UCSD-AML1 (cell line): Measurements from ENCODE around the gene VPS18.

Experiments
- DNase-seq: peaks from one replicate; lab custom pipeline; 2025; ENCODE audit not compliant: unreplicated experiment; lab: John Stamatoyannopoulos, UW

The VPS18 gene

GRCh38 chr15:40918799-40919392 lies 24.6 kb downstream of the VPS18 start:
- DNase-seq = no peak

GRCh38 chr15:40921949-40922607 lies 27.8 kb downstream of the VPS18 start:
- no peak for DNase-seq

DNA sequence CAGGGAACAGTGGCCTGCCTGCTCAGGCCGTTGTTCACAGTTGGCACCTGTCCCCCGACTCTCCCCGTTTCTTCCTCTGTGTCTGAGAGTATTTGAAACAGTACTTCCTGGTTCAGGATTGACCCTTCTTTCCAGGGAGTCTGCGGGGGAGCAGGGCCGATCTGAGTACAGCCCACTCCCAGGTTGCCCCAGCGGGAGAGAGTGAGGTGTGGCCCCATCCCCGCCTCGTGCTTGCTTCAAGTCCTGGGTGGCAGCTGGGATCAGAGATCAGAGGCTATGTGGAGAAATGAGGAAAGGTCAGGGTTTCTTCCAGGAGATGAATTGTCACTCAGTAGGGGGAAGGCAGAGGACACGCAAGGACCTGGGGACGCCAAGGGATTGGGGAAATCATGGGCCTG lies 28.4 kb downstream of the VPS18 start:
- no peak for DNase-seq

DNA sequence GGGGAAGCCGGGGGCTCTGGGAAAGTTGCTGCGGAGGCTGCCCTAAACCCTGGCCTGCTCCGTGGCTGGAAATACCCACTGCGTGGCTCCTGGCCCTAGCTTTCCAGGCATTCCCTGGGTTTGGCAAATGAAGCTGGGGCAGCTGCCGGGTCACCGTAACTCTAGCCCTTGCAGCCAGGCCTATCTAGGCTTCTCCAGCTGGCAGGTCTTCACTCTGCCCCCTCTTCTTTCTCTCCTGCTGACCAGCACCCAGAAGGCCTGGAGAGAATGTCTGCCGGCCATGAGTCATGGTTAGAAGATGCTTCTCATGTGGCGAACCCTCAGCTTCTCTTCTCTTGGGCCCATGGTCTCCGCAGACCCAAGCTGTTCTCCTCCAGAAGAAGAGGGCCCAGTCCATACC lies 29.3 kb downstream of the VPS18 start:
- no peak for DNase-seq

- no peak for DNase-seq
These were observed 31.2 kb downstream of the VPS18 start for GRCh38 chr15:40925495-40925862.

DNA sequence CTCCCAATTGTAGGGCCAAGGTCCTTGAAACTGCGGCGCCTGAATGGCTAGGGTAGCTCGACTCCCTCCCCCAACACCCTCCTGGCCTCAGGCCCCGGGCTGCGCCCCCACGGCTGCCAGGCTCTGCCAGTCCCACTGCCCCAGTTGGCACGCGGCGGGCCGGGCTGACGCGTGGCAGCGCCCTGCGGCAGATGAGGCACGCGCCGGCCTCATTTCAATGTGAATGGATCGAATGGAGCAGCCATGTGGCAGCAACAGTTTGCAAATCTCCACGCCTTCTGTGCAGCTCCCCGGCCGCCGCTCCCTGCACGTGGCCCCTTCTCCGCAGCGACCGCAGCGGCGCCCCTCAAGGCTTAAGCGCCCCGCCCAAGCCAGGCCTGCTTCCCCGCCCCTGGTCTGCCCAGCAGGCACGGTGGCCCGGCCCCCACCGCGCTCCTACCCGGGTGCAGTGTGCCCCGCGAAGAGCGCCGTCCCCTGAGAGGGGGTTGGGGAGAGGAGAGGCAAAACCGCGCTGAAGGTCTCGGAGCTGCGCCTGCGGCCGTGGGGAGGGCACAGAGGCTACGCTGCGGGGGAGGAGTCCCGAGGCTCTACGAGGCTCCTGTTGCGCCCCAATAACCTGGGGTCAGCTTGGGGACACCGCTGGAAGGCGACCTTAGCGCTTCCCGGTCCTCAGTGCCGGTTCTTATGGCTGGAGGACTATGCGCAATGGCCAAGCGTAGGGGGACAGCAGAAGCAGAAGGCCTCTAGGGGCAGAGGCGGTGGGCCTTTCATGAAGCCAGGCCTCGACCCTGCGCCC lies 31.8 kb downstream of the VPS18 start:
- DNase-seq = no peak

- no peak for DNase-seq
These were observed 32.6 kb downstream of the VPS18 start for GRCh38 chr15:40926659-40927494.

- DNase-seq = no peak
These were observed 33.2 kb downstream of the VPS18 start for GRCh38 chr15:40927495-40927872.

GRCh38 chr15:40927873-40928806 lies 33.9 kb downstream of the VPS18 start:
- no peak for DNase-seq

DNA sequence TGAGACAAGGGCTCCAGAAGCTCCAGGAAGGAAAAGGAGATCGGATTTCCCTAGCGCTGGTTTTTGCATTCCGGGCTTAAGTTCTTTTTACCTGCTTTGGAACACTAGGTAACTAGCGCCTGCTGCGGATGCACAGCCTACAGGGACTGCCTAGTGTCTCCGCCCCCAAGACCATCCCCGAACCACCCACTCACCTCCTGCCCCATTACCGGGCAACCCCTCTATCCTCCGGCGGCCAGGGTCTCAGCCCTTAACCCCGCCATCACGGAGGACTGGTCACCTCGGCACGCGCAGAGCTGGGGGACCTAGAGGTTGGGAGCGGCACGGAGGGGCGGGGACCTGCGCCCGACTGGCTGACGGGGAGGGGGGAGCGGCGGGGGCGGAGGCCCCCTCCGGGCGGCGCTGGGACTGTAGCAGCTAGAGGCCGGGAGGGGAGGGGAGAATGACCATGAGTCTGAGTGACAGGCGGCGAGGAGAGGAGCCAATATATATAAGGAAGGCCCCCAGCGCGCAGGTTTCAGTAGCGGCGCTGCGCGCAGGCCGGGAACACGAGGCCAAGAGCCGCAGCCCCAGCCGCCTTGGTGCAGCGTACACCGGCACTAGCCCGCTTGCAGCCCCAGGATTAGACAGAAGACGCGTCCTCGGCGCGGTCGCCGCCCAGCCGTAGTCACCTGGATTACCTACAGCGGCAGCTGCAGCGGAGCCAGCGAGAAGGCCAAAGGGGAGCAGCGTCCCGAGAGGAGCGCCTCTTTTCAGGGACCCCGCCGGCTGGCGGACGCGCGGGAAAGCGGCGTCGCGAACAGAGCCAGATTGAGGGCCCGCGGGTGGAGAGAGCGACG lies 34.8 kb downstream of the VPS18 start, which contains the start of gene DLL4:
DLL4 (plus strand) TSS at position 520 of the 839 bp plus-strand sequence. CDS start 329 bp downstream, outside the sequence.
- peak; percentile 36 for DNase-seq

DNA sequence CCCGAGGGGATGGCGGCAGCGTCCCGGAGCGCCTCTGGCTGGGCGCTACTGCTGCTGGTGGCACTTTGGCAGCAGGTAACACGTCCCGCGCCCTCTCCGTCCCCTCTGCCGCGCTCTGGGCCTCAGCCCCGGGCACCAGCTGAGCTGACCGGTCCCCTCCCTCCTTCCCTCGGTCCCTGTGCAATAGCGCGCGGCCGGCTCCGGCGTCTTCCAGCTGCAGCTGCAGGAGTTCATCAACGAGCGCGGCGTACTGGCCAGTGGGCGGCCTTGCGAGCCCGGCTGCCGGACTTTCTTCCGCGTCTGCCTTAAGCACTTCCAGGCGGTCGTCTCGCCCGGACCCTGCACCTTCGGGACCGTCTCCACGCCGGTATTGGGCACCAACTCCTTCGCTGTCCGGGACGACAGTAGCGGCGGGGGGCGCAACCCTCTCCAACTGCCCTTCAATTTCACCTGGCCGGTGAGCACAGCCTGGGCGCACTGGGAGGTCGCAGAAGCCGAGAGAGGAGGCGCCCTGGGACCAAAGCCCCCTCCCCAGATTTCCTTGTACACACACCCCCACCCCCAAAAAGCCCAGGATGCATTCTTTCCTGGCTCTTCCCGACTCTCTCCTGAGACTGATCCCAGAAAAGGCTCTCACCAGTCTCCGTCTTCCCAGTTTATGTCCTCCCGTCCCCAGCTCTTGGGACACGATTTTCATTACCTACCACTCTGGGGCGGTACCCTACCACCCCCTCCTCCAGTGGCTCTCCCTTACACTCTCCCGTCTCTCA lies 35.6 kb downstream of the VPS18 start:
- DNase-seq = no peak

DNA sequence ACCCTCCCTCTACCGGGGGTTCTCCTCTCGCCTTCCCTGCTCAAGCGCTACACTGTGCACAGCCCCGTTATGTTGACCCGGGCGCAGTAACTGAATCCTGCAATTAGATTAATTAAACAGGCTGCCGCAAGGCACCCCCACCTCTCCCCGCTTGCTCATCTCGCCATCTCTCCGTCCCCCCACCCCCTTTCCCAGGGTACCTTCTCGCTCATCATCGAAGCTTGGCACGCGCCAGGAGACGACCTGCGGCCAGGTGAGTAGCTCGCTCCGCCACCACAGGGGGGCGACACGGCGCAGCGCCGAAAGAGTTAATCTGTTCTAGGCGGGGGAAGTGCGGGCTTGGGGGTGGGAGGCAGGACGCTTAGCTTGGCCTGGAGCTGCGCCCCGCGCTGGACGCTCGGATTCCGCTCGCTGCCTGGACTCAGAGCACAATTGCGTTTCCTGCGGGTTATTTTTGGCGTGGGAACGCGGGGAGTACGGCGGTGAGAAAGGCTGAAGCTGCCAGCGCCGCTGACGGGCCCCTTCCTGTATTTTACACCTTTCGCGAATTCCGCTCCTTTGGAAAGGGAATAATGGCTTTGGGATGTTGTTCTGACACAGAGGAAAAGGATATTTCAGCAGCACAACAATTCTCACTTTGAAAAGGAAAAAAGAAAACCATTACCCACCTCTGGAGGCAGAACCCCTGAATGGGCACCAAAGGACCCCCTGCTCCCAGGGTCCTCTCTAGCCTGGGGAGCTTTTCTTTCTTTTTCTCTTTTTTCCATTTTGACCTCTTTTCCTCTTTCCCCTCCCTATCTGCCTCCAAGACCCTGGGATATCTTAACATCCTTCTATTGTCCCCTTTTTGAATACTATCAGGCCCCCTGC lies 36.4 kb downstream of the VPS18 start:
- peak; percentile 55 for DNase-seq

DNA sequence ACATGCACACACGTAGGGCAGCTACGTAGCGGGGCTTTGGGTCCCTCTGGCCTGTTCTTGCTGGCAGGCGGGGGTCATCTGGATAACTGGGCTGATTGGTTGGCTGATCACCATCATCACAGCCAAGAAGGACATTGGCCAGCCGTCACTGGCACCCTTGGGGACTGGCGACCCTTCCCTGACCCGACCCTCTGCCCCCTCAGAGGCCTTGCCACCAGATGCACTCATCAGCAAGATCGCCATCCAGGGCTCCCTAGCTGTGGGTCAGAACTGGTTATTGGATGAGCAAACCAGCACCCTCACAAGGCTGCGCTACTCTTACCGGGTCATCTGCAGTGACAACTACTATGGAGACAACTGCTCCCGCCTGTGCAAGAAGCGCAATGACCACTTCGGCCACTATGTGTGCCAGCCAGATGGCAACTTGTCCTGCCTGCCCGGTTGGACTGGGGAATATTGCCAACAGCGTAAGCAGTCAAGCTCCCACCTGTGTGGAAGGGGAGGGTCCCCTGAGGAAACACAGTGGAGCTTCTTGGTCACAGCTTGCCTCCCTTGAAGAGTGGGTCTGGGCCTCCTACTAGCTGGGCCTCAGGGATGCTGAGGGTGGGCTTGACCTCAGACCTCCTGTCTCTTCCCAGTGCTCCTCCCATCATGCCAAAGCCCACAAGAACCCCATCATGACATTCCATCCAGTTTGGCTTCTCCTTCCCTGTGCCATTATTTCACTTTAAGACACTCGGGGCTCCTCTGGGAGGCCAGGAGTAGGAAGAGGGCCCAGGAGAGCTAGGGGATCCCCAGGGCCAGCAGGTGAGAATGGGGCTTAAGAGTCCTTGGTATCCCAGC lies 37.3 kb downstream of the VPS18 start:
- DNase-seq = no peak

GRCh38 chr15:40932156-40932555 lies 37.9 kb downstream of the VPS18 start:
- peak; percentile 56 for DNase-seq

DNA sequence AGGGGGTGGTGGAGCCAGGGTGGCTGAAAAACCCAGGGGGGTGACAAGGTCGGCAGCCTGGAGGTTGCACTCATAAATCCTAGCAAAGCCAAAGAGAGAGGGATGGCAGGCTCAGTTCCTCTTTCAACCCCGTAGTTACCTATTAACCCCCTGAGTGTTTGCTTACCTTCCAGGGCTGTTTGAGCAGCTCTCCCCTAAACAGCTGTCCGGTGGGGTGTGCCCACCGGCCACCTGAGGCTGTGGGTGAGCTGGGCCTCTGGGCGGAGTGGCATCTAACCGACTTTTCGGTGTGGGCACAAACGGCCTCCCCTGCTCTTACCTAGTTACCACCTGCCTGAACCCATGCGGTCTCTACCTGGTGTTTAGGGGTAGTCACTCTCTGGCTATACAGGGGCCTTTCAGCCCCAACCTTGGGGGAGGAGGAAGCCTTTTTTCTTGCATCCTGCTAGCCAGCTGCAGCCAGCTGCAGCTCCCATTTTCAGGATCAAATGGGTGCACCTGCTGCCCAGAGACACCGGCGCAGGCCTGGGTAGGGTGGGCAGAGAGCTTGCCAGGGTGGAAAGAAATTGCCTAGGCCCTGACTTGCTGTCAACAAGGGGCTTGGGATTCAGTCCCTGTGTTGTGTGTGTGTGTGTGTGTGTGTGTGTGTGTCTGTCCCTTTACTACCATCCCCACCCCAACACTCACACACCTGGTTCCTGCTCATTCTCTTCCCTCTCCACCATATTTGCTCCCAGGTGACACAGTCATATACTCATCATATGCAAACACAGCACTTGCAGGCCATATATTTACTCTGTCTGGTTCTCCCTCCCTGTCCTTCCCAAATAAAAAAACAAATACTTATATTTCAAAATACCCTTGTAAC lies 38.6 kb downstream of the VPS18 start:
- DNase-seq = no peak

DNA sequence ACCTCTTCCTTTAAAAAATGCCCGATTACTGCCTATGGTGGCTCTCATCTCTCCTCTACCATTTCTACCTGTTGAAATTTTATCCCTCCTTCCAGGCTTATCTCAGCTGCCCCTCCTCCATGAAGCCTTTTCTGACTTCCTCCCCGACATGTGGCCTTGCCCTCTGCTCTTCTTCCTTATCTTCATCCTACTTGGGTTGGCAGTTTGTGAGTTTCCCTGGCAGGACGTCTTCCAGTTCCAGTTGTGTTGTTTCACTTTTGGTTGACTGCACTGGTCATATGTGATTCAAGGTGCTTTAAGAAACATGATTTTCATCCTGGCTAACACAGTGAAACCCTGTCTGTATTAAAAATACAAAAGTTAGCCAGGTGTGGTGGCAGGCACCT lies 39.3 kb downstream of the VPS18 start:
- no peak for DNase-seq
